Mesothelial cell of epicardium (in vitro differentiated cells): Measurements from ENCODE around the gene PCDHA6. TPM values are rescaled to one million over a fixed set of nuclear protein-coding genes. Genes with fewer than 3 reads are reported as not detected.
"Not testable (repeated sequence)": the region's sequence is repeated elsewhere in the genome, so short reads cannot be mapped to it uniquely, and the experiment has no call there.

ENCODE experiments used
- DNase-seq, 2 experiments: peaks; one replicate each; pipeline ENCODE4 v3.0.0; 2021; ENCODE audit warnings: low spot score in 2 of 2; ENCODE audit not compliant: unreplicated experiment in 2 of 2
- H3K27ac Mint-ChIP-seq: 2 replicates; pipeline ENCODE4 v1.8.0; 2021; ENCODE audit warnings: mixed read lengths
- H3K27me3 Mint-ChIP-seq: 2 replicates; pipeline ENCODE4 v1.8.0; 2021; ENCODE audit warnings: low read depth, mixed read lengths
- H3K36me3 Mint-ChIP-seq: 2 replicates; pipeline ENCODE4 v1.8.0; 2021; ENCODE audit warnings: mixed read lengths
- H3K4me1 Mint-ChIP-seq: 2 replicates; pipeline ENCODE4 v1.8.0; 2021; ENCODE audit warnings: mixed read lengths
- H3K4me3 Mint-ChIP-seq: 2 replicates; pipeline ENCODE4 v1.8.0; 2021; ENCODE audit warnings: mild to moderate bottlenecking, moderate library complexity, mixed read lengths
- H3K9me3 Mint-ChIP-seq: 2 replicates; pipeline ENCODE4 v1.8.0; 2021; ENCODE audit warnings: mixed read lengths
- CTCF ChIP-seq: fragments of 200-600 bp; sonication (generic); IDR thresholded peaks from one replicate; pipeline ENCODE4 v1.5.0; 2021; ENCODE audit warnings: antibody characterized with exemption; ENCODE audit not compliant: unreplicated experiment
- total RNA-seq: library from RNA; stranded (reverse); gene quantifications from 3 replicates; pipeline ENCODE4 v1.2.1, GENCODE V29; 2021

PCDHA6 gene, protein sequence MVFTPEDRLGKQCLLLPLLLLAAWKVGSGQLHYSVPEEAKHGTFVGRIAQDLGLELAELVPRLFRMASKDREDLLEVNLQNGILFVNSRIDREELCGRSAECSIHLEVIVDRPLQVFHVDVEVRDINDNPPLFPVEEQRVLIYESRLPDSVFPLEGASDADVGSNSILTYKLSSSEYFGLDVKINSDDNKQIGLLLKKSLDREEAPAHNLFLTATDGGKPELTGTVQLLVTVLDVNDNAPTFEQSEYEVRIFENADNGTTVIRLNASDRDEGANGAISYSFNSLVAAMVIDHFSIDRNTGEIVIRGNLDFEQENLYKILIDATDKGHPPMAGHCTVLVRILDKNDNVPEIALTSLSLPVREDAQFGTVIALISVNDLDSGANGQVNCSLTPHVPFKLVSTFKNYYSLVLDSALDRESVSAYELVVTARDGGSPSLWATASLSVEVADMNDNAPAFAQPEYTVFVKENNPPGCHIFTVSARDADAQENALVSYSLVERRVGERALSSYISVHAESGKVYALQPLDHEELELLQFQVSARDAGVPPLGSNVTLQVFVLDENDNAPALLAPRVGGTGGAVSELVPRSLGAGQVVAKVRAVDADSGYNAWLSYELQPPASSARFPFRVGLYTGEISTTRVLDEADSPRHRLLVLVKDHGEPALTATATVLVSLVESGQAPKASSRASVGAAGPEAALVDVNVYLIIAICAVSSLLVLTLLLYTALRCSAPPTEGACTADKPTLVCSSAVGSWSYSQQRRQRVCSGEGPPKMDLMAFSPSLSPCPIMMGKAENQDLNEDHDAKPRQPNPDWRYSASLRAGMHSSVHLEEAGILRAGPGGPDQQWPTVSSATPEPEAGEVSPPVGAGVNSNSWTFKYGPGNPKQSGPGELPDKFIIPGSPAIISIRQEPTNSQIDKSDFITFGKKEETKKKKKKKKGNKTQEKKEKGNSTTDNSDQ
- total RNA-seq, result 14.5 to 15.7 TPM (median 15.2 TPM) in 3 replicates

GRCh38 chr5:140827704-140828361 lies at the start of gene PCDHA6:
Gene PCDHA6 (plus strand): TSS chr5:140827960. CDS start chr5:140828092, 132 bp downstream.
- Mint-ChIP-seq H3K36me3 (peaks cover 57% of the 10 kb centered on the region), H3K4me1 (peaks cover 2% of the 10 kb centered on the region), H3K4me3 (peak within 1 kb of the TSS; percentile 75), H3K27me3 (no peaks in the 10 kb centered on the region), H3K9me3 (peaks cover 33% of the 10 kb centered on the region), H3K27ac (peak within 1 kb of the TSS; percentile 84)
- peak; percentile 19 for TF ChIP-seq CTCF
- DNase-seq, result no peak

- H3K36me3 Mint-ChIP-seq, result peaks cover 9% of the 10 kb centered on the region
Measured at GRCh38 chr5:140780512-140780911, 47.2 kb upstream of the PCDHA6 start.

GRCh38 chr5:140785905-140786686 lies 41.7 kb upstream of the PCDHA6 start, which contains the start of gene PCDHA1:
Gene PCDHA1 (plus strand): TSS chr5:140786140.
- TF ChIP-seq CTCF, result no peak
- Mint-ChIP-seq H3K27me3 (no peaks in the 10 kb centered on the region), H3K27ac (no peak within 1 kb of the TSS), H3K4me1 (no peaks in the 10 kb centered on the region), H3K36me3 (peaks cover 14% of the 10 kb centered on the region), H3K4me3 (no peak within 1 kb of the TSS), H3K9me3 (peaks cover 51% of the 10 kb centered on the region)
- DNase-seq, result no peak

More at GRCh38 chr5:140780512-140780911, 47.2 kb upstream of the PCDHA6 start:
- H3K4me1 Mint-ChIP-seq, result no peaks in the 10 kb centered on the region
- no peak overlapping the region for H3K4me3 Mint-ChIP-seq
- no peak for DNase-seq
- no peak for TF ChIP-seq CTCF
- H3K27ac Mint-ChIP-seq, result no peak overlapping the region
- H3K27me3 Mint-ChIP-seq, result no peaks in the 10 kb centered on the region
- H3K9me3 Mint-ChIP-seq, result peaks cover 80% of the 10 kb centered on the region

- not testable (repeated sequence) for H3K36me3 Mint-ChIP-seq, H3K4me3 Mint-ChIP-seq, DNase-seq, H3K4me1 Mint-ChIP-seq, H3K27me3 Mint-ChIP-seq, H3K27ac Mint-ChIP-seq
- H3K9me3 Mint-ChIP-seq, result peaks cover 53% of the 10 kb centered on the region
Measured at GRCh38 chr5:140787422-140787821, 40.3 kb upstream of the PCDHA6 start.

DNA sequence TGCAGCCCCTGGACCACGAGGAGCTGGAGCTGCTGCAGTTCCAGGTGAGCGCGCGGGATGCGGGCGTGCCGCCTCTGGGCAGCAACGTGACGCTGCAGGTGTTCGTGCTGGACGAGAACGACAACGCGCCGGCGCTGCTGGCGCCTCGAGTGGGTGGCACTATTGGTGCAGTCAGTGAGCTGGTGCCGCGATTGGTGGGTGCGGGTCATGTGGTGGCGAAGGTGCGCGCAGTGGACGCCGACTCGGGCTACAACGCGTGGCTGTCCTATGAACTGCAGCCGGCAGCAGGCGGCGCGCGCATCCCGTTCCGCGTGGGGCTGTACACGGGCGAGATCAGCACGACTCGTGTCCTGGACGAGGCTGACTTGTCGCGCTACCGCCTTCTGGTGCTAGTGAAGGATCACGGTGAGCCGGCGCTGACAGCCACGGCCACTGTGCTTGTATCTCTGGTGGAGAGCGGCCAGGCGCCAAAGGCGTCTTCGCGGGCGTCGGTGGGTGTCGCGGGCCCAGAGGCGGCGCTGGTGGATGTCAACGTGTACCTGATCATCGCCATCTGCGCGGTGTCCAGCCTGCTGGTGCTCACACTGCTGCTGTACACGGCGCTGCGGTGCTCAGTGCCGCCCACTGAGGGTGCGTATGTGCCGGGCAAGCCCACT lies 39.8 kb upstream of the PCDHA6 start:
- not testable (repeated sequence) for H3K27me3 Mint-ChIP-seq, H3K4me3 Mint-ChIP-seq, H3K27ac Mint-ChIP-seq, H3K4me1 Mint-ChIP-seq, DNase-seq
- H3K9me3 Mint-ChIP-seq, result peaks cover 53% of the 10 kb centered on the region
- H3K36me3 Mint-ChIP-seq, result peaks cover 13% of the 10 kb centered on the region
